T-helper 1 cell treated with Interleukin-12 subunit alpha and Interleukin-12 subunit beta and Interleukin-4 antibody, amounts not matched to agents 30 μg/mL and 1 μg/mL, for 36 hours (primary cell): ENCODE data around the gene SLC9C2.
A peak's percentile ranks its signal among the peaks of the same experiment; 100 is the strongest.
"Not testable (repeated sequence)": the region's sequence is repeated elsewhere in the genome, so short reads cannot be mapped to it uniquely, and the experiment has no call there.

Experiments used
- H3K27ac Mint-ChIP-seq: one replicate; pipeline ENCODE4 v1.8.0; 2021; ENCODE audit warnings: mild to moderate bottlenecking, mixed read lengths
- H3K27me3 Mint-ChIP-seq: one replicate; pipeline ENCODE4 v1.8.0; 2021; ENCODE audit warnings: low read depth, mixed read lengths
- H3K36me3 Mint-ChIP-seq: one replicate; pipeline ENCODE4 v1.8.0; 2021; ENCODE audit warnings: low read depth, mixed read lengths
- H3K4me1 Mint-ChIP-seq: one replicate; pipeline ENCODE4 v1.8.0; 2021; ENCODE audit warnings: low read depth, mixed read lengths
- H3K4me3 Mint-ChIP-seq: one replicate; pipeline ENCODE4 v1.8.0; 2021; ENCODE audit warnings: mild to moderate bottlenecking, moderate library complexity, mixed read lengths
- H3K9me3 Mint-ChIP-seq: one replicate; pipeline ENCODE4 v1.8.0; 2021; ENCODE audit warnings: mixed read lengths

SLC9C2 gene

DNA sequence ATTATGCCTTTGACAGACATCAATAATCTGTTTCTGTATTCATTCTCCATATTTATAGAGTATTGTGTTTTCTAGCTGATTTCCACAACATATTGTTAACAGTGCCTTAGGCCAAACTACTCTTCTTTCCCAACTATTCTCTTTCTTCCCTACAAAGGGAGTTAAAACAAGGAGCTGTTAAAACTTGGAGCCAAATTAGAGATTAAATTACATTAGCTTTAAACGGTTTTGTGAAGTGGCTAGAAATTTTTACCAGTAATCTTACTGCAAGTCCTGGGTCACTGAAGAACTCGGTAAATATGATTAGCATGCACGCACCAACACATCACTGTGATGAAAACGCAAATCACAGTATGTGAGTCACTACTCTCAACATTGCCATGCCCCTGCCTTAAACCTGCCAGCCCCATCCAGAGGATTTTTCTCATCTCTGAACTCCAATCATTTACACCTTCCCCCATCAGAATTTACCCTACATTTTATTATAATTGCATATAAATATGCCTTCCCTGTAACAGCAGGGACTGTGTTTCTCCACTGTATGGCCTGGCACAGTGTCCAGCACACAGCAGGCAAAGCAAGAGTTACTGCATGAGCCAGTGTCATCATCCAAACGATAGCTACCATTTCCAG is 127.2 kb downstream of the SLC9C2 start:
- H3K4me1 Mint-ChIP-seq = peaks cover 51% of the 10 kb centered on the region

DNA sequence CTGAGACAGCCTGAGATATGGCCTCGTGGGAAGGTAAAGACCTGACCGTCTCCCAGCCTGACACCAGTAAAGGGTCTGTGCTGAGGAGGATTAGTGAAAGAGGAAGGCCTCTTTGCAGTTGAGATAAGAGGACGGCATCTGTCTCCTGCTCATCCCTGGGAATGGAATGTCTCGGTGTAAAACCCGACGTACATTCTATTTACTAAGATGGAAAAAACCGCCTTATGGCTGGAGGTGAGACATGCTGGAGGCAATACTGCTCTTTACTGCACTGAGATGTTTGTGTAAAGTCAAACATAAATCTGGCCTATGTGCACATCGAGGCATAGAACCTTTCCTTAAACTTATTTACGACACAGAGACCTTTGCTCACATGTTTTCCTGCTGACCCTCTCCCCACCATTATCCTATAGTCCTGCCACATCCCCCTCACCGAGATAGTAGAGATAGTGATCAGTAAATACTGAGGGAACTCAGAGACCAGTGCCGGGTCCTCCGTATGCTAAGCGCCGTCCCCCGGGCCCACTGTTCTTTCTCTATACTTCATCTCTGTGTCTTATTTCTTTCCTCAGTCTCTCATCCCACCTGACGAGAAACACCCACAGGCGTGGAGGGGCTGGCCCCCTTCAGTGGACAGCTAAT is 128.0 kb downstream of the SLC9C2 start:
- H3K4me1 Mint-ChIP-seq = peaks cover 47% of the 10 kb centered on the region

More for the DNA sequence above, 127.2 kb downstream of the SLC9C2 start:
- H3K27ac Mint-ChIP-seq = peak overlapping the region; percentile 66
- H3K9me3 Mint-ChIP-seq = peaks cover 14% of the 10 kb centered on the region
- H3K27me3 Mint-ChIP-seq = no peaks in the 10 kb centered on the region
- H3K4me3 Mint-ChIP-seq = peak overlapping the region; percentile 92
- peaks cover 48% of the 10 kb centered on the region for H3K36me3 Mint-ChIP-seq

DNA sequence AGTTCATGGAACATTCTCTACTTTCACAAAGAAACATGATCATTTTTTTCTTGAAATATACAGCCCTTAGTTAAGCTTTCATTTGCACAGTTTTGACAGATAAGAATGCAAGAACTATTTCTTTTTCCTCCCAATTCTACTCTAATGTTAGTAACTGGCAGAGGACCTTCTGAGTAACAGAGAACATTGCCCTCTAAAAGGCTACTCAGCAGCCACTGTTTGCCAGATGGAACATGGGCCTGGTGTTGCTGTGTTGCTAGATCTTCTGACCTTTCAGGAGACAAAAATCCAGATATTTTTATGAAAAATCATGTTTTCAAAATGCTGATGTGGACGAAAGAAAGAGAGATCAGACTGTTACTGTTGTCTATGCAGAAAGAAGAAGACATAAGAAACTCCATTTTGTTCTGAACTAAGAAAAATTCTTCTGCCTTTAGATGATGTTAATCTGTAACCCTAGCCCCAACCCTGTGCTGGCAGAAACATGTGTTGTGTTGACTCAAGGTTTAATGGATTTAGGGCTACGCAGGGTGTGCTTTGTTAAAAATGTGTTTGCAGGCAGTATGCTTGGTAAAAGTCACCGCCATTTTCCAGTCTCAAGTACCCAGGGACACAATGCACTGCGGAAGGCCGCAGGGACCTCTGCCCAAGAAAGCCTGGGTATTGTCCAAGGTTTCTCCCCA is 128.6 kb downstream of the SLC9C2 start:
- Mint-ChIP-seq H3K27me3 (no peaks in the 10 kb centered on the region), H3K27ac (no peak overlapping the region), H3K9me3 (peaks cover 26% of the 10 kb centered on the region), H3K36me3 (peaks cover 46% of the 10 kb centered on the region), H3K4me3 (peak overlapping the region; percentile 48), H3K4me1 (peaks cover 42% of the 10 kb centered on the region)

More for the DNA sequence above, 128.0 kb downstream of the SLC9C2 start:
- Mint-ChIP-seq H3K36me3 (peaks cover 50% of the 10 kb centered on the region), H3K4me3 (peak overlapping the region; percentile 45), H3K9me3 (peaks cover 22% of the 10 kb centered on the region)
- not testable (repeated sequence) for H3K27me3 Mint-ChIP-seq, H3K27ac Mint-ChIP-seq

DNA sequence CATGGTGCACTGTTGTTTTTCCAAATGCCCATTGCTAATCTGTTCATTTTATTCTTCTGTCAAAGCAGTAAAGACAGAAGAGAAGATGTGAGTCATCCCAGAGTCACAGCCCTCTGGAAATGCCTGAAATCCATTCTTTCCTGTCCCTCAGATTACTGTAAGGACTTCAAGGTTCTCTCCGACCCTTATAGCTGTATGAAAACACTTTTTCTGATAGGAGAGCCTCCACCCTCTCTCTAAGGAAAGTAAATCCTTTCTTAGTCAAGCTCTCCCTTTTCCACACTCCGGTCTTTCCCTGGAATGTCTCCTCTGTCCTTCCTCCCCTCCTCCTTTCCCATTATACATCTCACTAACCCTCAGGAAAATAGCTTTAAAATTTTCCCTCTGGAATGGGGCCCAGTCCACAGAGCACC is 129.3 kb downstream of the SLC9C2 start:
- H3K27me3 Mint-ChIP-seq = no peaks in the 10 kb centered on the region
- peak overlapping the region; percentile 48 for H3K4me3 Mint-ChIP-seq
- peaks cover 50% of the 10 kb centered on the region for H3K36me3 Mint-ChIP-seq
- peaks cover 32% of the 10 kb centered on the region for H3K9me3 Mint-ChIP-seq
- peaks cover 37% of the 10 kb centered on the region for H3K4me1 Mint-ChIP-seq
- H3K27ac Mint-ChIP-seq = no peak overlapping the region

DNA sequence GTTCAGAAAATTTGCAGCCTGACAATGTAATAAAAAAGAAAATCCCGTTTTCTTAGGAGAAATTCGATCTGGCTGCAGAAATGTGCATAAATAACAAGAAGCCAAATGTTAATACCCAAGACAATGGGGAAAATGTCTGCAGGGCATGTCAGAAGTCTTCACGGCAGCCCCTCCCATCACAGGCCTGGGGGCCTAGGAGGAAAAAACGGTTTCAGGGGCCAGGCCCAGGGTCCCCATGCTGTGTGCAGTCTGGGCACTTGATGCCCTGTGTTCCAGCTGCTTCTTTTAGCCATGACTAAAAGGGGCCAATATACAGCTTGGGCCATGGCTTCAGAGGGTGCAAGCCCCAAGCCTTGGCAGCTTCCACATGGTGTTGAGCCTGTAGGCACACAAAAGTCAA is 132.3 kb downstream of the SLC9C2 start:
- Mint-ChIP-seq H3K4me1 (peaks cover 25% of the 10 kb centered on the region), H3K27me3 (no peaks in the 10 kb centered on the region), H3K4me3 (no peak overlapping the region), H3K9me3 (peaks cover 50% of the 10 kb centered on the region), H3K36me3 (peaks cover 66% of the 10 kb centered on the region), H3K27ac (no peak overlapping the region)

DNA sequence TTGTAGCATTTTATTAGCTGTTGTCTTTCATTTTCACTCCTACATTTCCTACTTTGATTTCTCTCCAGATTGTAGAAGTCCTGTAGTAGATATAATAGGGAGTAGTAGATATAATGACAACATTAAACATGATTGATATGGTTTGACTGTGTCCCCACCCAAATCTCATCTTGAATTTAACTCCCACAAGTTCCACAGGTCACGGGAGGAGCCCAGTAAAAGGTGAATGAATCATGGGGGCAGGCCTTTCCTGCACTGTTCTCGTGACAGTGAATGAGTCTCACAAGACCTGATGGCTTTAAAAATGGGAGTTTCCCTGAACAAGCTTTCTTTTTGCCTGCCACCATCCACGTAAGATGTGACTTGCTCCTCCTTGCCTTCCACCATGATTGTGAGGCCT is 133.2 kb downstream of the SLC9C2 start:
- Mint-ChIP-seq H3K9me3 (peaks cover 59% of the 10 kb centered on the region), H3K27ac (no peak overlapping the region), H3K4me3 (no peak overlapping the region), H3K27me3 (no peaks in the 10 kb centered on the region), H3K36me3 (peaks cover 68% of the 10 kb centered on the region), H3K4me1 (peaks cover 21% of the 10 kb centered on the region)

DNA sequence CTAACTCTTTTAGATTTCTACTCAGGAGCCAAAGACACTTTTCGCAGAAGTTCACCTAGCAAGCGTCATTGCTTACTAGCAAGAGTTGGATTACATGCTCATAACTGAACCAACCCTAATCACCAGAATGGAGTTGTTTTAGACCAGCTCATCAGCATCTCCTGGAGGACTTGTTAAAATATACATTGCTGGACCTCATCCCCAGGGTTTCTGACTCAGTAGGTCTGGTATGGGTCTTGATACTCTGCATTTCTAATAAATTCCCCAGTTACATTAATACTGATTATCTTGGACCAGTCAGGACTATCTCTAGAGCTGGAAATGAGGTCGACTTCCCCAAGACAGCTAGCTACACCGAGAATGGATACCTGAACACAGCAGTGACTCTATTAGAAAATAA is 135.4 kb downstream of the SLC9C2 start:
- peaks cover 76% of the 10 kb centered on the region for H3K36me3 Mint-ChIP-seq
- H3K27ac Mint-ChIP-seq = no peak overlapping the region
- H3K4me1 Mint-ChIP-seq = peaks cover 11% of the 10 kb centered on the region
- H3K9me3 Mint-ChIP-seq = peaks cover 81% of the 10 kb centered on the region
- no peak overlapping the region for H3K4me3 Mint-ChIP-seq
- H3K27me3 Mint-ChIP-seq = no peaks in the 10 kb centered on the region

DNA sequence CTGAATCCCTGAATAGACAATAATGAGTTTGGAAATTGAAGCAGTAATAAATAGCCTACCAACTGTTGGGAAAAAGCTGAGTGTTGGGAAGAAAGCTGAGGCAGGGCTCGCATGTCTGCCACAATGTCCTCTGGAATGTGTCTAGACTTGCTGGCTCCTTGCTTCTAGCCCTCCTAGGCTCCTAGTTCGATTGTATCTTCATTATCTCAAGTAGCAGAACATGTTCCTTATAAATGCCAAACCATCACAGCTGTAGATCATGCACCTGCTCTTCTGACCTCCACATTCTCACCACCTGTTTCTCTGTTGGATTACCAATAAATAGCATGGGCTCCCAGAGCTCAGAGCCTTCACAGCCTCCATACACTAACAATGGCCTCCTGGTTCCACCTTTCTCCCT is 138.7 kb downstream of the SLC9C2 start:
- H3K27ac Mint-ChIP-seq, H3K4me3 Mint-ChIP-seq, H3K27me3 Mint-ChIP-seq: not testable (repeated sequence)
- peaks cover 16% of the 10 kb centered on the region for H3K4me1 Mint-ChIP-seq
- peaks cover 55% of the 10 kb centered on the region for H3K9me3 Mint-ChIP-seq
- H3K36me3 Mint-ChIP-seq = peaks cover 66% of the 10 kb centered on the region

DNA sequence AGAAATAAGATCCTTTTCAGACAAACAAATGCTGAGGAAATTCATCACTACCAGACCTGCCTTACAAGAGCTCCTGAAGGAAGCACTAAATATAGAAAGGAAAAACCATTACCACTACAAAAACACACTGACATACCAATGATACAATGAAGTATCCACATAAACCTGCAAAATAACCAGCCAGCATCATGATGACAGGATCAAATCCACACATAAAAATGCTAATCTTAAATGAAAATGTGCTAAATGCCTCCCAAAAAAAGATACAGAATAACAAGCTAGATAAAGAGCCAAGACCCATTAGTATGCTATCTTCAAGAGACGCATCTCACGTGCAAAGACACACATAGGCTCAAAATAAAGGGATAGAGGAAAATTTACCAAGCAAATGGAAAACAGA is 140.2 kb downstream of the SLC9C2 start:
- not testable (repeated sequence) for H3K27ac Mint-ChIP-seq, H3K27me3 Mint-ChIP-seq, H3K4me3 Mint-ChIP-seq
- Mint-ChIP-seq H3K36me3 (peaks cover 67% of the 10 kb centered on the region), H3K4me1 (peaks cover 16% of the 10 kb centered on the region), H3K9me3 (peaks cover 46% of the 10 kb centered on the region)

DNA sequence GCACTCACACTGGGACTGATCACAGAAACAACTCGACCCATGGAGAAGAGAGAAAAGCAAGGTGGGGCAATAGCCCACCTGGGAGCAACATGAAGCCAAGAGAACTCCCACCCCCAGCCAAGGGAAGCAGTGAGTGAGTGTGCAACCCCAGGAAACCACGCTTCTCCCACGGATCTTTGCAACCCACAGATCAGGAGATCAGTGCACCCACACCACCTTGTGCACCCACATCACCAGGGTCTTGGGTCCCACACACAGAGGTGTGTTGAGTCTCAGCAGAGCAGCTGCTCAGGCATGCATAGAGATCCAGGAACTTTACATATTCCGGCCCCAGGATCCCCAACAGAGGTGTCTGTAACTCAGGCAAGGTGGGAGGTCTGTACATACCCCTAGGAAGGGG is 143.0 kb downstream of the SLC9C2 start:
- Mint-ChIP-seq H3K36me3 (peaks cover 65% of the 10 kb centered on the region), H3K9me3 (peaks cover 25% of the 10 kb centered on the region), H3K4me1 (peaks cover 21% of the 10 kb centered on the region), H3K4me3 (no peak overlapping the region), H3K27ac (no peak overlapping the region), H3K27me3 (no peaks in the 10 kb centered on the region)

DNA sequence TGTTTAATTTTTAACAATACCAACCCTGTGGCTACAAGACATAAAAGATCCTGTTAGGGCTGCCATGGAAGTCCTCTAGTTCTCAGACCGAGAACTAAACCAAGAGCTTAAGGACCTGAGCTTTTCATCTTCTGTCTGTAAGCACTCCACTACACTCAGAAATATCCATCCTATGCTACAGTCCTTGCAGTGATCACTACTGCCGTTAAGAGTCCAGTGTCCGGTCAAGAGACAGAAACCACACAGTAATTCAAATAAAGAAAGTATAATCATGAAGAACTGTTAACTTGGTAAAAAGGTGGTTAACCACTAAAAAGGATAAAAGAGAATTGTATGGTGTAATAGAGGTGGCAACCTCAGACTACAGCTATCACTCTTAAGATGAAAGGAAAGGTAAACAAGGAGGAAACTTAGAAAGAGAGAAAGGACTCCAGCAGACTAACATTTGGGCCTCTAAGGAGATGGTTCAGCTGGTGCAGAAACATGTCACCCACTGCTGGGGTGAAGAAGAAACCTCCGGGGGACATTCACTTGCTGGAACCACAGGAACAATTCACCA is 147.8 kb downstream of the SLC9C2 start:
- H3K36me3 Mint-ChIP-seq = peaks cover 43% of the 10 kb centered on the region
- H3K9me3 Mint-ChIP-seq = no peaks in the 10 kb centered on the region
- H3K4me3 Mint-ChIP-seq = no peak overlapping the region
- H3K27me3 Mint-ChIP-seq = no peaks in the 10 kb centered on the region
- no peak overlapping the region for H3K27ac Mint-ChIP-seq
- H3K4me1 Mint-ChIP-seq = peaks cover 24% of the 10 kb centered on the region

DNA sequence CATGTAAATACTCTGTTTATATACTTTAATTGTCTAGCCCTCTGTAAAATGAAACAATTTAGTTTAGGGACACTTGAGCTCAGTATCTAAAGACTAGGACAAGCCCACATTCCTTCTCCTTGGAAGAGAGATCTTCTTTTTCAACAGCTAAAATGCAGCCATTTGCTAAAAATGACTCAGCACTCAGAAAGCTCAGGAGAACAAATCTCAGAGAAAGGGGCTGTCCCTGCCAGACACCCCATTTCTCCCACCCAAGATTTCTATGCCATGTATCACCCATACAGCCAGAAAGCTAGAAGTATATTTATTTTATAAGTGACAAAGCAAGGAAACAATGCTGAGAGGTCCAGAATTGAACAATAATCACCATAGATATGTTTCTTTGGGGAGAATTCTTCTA is 148.9 kb downstream of the SLC9C2 start:
- Mint-ChIP-seq H3K9me3 (no peaks in the 10 kb centered on the region), H3K27ac (no peak overlapping the region), H3K36me3 (peaks cover 40% of the 10 kb centered on the region), H3K4me3 (no peak overlapping the region), H3K4me1 (peaks cover 18% of the 10 kb centered on the region), H3K27me3 (no peaks in the 10 kb centered on the region)

DNA sequence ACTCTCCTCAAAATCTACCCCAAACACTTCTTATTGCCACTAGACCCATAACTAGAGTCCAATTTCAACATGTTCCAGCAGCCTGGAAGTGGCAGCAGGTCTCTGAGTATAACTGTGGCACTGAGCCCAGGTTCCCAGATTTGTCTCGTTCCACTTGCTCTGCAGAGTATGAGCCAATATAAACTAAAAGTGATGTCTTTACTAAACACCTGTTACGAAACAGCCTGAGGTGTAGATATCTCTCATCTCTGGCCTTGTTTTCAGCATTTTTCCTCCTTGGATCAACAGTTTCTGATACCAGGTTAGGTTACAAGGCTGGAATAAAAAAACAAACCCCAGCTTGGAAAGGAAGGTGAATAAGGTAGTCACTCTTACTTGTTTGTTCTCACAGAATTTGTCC is 150.9 kb downstream of the SLC9C2 start:
- Mint-ChIP-seq H3K9me3 (peaks cover 9% of the 10 kb centered on the region), H3K4me1 (peaks cover 18% of the 10 kb centered on the region), H3K4me3 (no peak overlapping the region), H3K27me3 (no peaks in the 10 kb centered on the region), H3K27ac (no peak overlapping the region), H3K36me3 (peaks cover 37% of the 10 kb centered on the region)
